GM12878 (cell line): ENCODE measurements around the gene PEMT. TPM values are rescaled to one million over a fixed set of nuclear protein-coding genes. Genes with fewer than 3 reads are reported as not detected.
A peak's percentile ranks its signal among the peaks of the same experiment; 100 is the strongest.

Experiments used
- ATAC-seq: fragments of 200-7000 bp; cut with Tn5 transposase; 3 replicates; pipeline ENCODE4 v1.9.1; 2020; ENCODE audit warnings: mild to moderate bottlenecking, moderate library complexity
- BruUV-seq: library from RNA; stranded (reverse); fragments of 400-500 nt; replicated peaks from 2 replicates; lab custom pipeline; 2021; lab: Mats Ljungman, UMichigan
- CTCF ChIA-PET: fragments of 300-600 bp; sonication (Branson Sonifier 250); formaldehyde crosslinking; extraction: SDS; loops from one replicate; lab custom pipeline; 2021; ENCODE audit warnings: inconsistent platforms; lab: Yijun Ruan, JAX
- POLR2A ChIA-PET: fragments of 350-600 bp; formaldehyde crosslinking; extraction: SDS; loops from one replicate; lab custom pipeline; 2021; ENCODE audit warnings: inconsistent platforms; lab: Charles Lee
- RAD21 ChIA-PET: fragments of 300-600 bp; sonication (Branson Sonifier 250); formaldehyde crosslinking; loops from one replicate; lab custom pipeline; 2023; ENCODE audit warnings: antibody characterized with exemption; ENCODE audit not compliant: unreplicated experiment; lab: Charles Lee
- SMC1A ChIA-PET: fragments of 300-600 bp; sonication (Branson Sonifier 250); formaldehyde crosslinking; loops from one replicate; lab custom pipeline; 2023; ENCODE audit not compliant: unreplicated experiment, uncharacterized antibody; lab: Charles Lee
- DNase-seq: peaks from one replicate; pipeline ENCODE4 v3.0.0-alpha.2; 2011; ENCODE audit warnings: low read depth, low spot score
- FAIRE-seq: peaks from 3 replicates; lab custom pipeline; 2011; peaks lifted over from hg19 to GRCh38; lab: Jason Lieb, UNC
- H2AFZ ChIP-seq: 2 replicates; pipeline ENCODE4 v1.6.0; 2011; ENCODE audit warnings: low read depth, low read length, control low read depth; ENCODE audit not compliant: control insufficient read depth
- H3K27ac ChIP-seq: 2 replicates; pipeline ENCODE4 v1.5.1; 2011; ENCODE audit warnings: control low read depth; ENCODE audit not compliant: control insufficient read depth, insufficient read depth
- H3K27me3 ChIP-seq, 2 experiments: replicated peaks in 1 of 2; 2 replicates each; pipeline versions ENCODE4 v1.6.0 to v1.6.1; 2011; ENCODE audit warnings: low read length in 1 of 2; ENCODE audit not compliant: control insufficient read depth in 2 of 2, insufficient read depth in 2 of 2
- H3K36me3 ChIP-seq, 2 experiments: 2 replicates each; pipeline ENCODE4 v1.5.1; 2011; ENCODE audit warnings: low read length in 1 of 2; ENCODE audit not compliant: control insufficient read depth in 2 of 2, insufficient read depth in 2 of 2
- H3K4me1 ChIP-seq: 2 replicates; pipeline ENCODE4 v1.6.1; 2011; ENCODE audit warnings: mild to moderate bottlenecking, low read length, moderate library complexity, mixed read lengths; ENCODE audit not compliant: control insufficient read depth, insufficient read depth
- H3K4me2 ChIP-seq: 2 replicates; pipeline ENCODE4 v1.6.0; 2011; ENCODE audit warnings: control low read depth; ENCODE audit not compliant: control insufficient read depth, insufficient read depth
- H3K4me3 ChIP-seq: fragments of 200-600 bp; sonication (generic); 2 replicates; pipeline ENCODE4 v1.5.1; 2016
- H3K79me2 ChIP-seq: 2 replicates; pipeline ENCODE4 v1.6.0; 2011; ENCODE audit warnings: low read length; ENCODE audit not compliant: control insufficient read depth, insufficient read depth
- H3K9ac ChIP-seq: 2 replicates; pipeline ENCODE4 v1.8.0; 2011; ENCODE audit warnings: low read length, control low read depth, mixed read lengths; ENCODE audit not compliant: control insufficient read depth, insufficient read depth
- H3K9me3 ChIP-seq: replicated peaks from 3 replicates; pipeline ENCODE4 v1.5.1; 2011; ENCODE audit warnings: mild to moderate bottlenecking, low read length; ENCODE audit not compliant: control insufficient read depth, insufficient read depth
- H4K20me1 ChIP-seq: 2 replicates; pipeline ENCODE4 v1.6.0; 2011; ENCODE audit not compliant: control insufficient read depth, insufficient read depth
- CTCF ChIP-seq, 3 experiments: IDR thresholded peaks in 2 of 3; conservative IDR thresholded peaks in 1 of 3; 2 replicates each; pipeline ENCODE4 v1.5.1; 2011; ENCODE audit warnings: low read depth in 3 of 3, low read length in 3 of 3, mild to moderate bottlenecking in 3 of 3, control low read depth in 2 of 3, moderate library complexity in 2 of 3, inconsistent platforms in 1 of 3, mixed read lengths in 1 of 3; ENCODE audit not compliant: control insufficient read depth in 2 of 3, insufficient read depth in 1 of 3; ENCODE audit errors: extremely low read depth in 1 of 3
- FOS ChIP-seq: IDR thresholded peaks from 3 replicates; pipeline ENCODE4 v1.6.1; 2011; ENCODE audit warnings: borderline replicate concordance; ENCODE audit not compliant: insufficient read length; ENCODE audit errors: extremely low read depth
- GABPA ChIP-seq: IDR thresholded peaks from 2 replicates; pipeline ENCODE4 v1.6.1; 2014; ENCODE audit warnings: antibody characterized with exemption, low read depth, mild to moderate bottlenecking, inconsistent platforms
- NFYA ChIP-seq: IDR thresholded peaks from 2 replicates; pipeline ENCODE4 v1.6.1; 2011; ENCODE audit warnings: low read depth, mild to moderate bottlenecking, low read length, improper control_type of control experiment, borderline replicate concordance
- POLR2A ChIP-seq: IDR thresholded peaks from 2 replicates; pipeline ENCODE4 v1.6.1; 2011; ENCODE audit warnings: low read depth, mild to moderate bottlenecking, low read length
- RAD21 ChIP-seq: IDR thresholded peaks from 2 replicates; pipeline ENCODE4 v1.6.1; 2011; ENCODE audit warnings: mild to moderate bottlenecking, low read depth, low read length, moderate library complexity; ENCODE audit not compliant: insufficient read depth
- SMC3 ChIP-seq: IDR thresholded peaks from 2 replicates; pipeline ENCODE4 v1.6.1; 2011; ENCODE audit warnings: low read length, improper control_type of control experiment, borderline replicate concordance
- WGBS: methylation state at CpG from one replicate; pipeline ENCODE4 v1.1.6; 2016; ENCODE audit warnings: low lambda C conversion rate; ENCODE audit not compliant: insufficient replicate concordance, insufficient coverage; ENCODE audit errors: missing lambda C conversion rate; 5-methylcytosine and 5-hydroxymethylcytosine counted together
- in situ Hi-C: fragments of 300-500 bp; cut with MboI; formaldehyde crosslinking; loops from 9 replicates; pipeline ENCODE4 v1.14.3; 2018; ENCODE audit warnings: mixed read lengths
- intact Hi-C: fragments of 100-400 bp; cut with micrococcal nuclease; formaldehyde crosslinking; loops from one replicate; pipeline ENCODE4 v1.14.2; 2022; ENCODE audit not compliant: unreplicated experiment
- polyA plus RNA-seq, 11 experiments: library from polyadenylated mRNA; depleted of rRNA in 4 of 11; unstranded in 6 of 11; stranded (reverse) in 5 of 11; fragments of >200 nt; fragmentation: Nextera tagmentation in 4 of 11; fragmentation: Illumina TruSeq in 1 of 11; extraction: Ambion mirVana in 4 of 11; extraction: Trizol in 1 of 11; gene quantifications; 1 replicate in 1 of 11; 2 replicates in 10 of 11; pipeline versions ENCODE4 v1.2.1 to v1.2.3, GENCODE V29; 2011 to 2016; ENCODE audit warnings: inconsistent platforms in 2 of 11, missing spikeins in 2 of 11, low read depth in 1 of 11
- total RNA-seq, 4 experiments: library from RNA; depleted of rRNA in 3 of 4; stranded (reverse); fragments of >200 nt in 3 of 4; fragmentation: Illumina TruSeq in 1 of 4; extraction: Trizol in 1 of 4; gene quantifications; 2 replicates each; pipeline versions ENCODE4 v1.2.1 to v1.2.3, GENCODE V29; 2013 to 2021

Gene PEMT
- total and polyA plus RNA-seq, 10 of the 15 experiments (the other 5 are each of a cell fraction or from before 2014, with no cell fraction given), result 2.8 to 44.7 (median 25.4) TPM

DNA sequence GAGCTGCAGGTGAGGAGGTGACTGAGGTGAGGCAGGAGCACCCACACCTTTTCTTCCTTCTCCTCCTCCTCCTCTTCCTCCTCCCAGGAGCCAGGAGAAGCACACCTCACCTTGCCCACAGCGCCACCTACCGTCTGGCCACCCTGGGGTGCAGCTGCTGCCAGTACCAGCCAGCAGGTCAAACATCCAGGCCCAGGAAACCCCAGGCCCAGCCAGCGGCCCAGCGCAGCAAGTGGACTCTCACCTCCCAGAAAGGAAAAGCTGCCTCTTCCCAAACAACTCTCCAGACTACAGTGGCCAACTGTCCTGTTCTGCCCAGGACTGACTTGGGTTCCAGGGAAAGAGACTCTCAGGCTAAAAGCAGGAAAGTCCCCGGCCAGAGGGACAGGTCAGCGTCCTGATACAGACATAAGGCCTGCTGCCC, 22.7 kb downstream of the PEMT start:
- intact Hi-C loops (loop anchor here (1.0 to 5.0 kb wide), 2 partner anchors 71 to 213 kb away; partner anchors contain the start of gene RASD1), in situ Hi-C loops (no loop called here)
- no TSS peak for BruUV-seq
- ChIA-PET POLR2A (interaction anchor here (0.8 kb wide), 1 partner anchor 12 kb away, joined by 3 read pairs; no protein-coding TSS in a partner anchor), SMC1A (interaction anchor here (1.4 kb wide), 1 partner anchor 76 kb away, joined by 3 read pairs; no protein-coding TSS in a partner anchor), RAD21 (no interaction called here), CTCF (interaction anchor here (0.6 to 1.9 kb wide), 11 partner anchors 23 to 1924 kb away, joined by 3 to 13 read pairs (median 3); no protein-coding TSS in a partner anchor)
- FAIRE-seq (no peak), DNase-seq (no peak), ATAC-seq (peak; percentile 77)
- TF ChIP-seq SMC3, result peak; percentile 25; the same call in 1 of the 2 replicates
- TF ChIP-seq RAD21, result peak; percentile 38
- TF ChIP-seq CTCF (IDR thresholded peaks at IDR 0.05 in 2 of 3, conservative IDR thresholded peaks at IDR 0.05 in 1 of 3; ENCODE audit: control insufficient read depth in 2 of 3, extremely low read depth in 1 of 3, insufficient read depth in 1 of 3, low read depth in 3 of 3, low read length in 3 of 3), result peak; percentile 59 to 76 (median 63)
- no peak for TF ChIP-seq POLR2A
- TF ChIP-seq NFYA, result no peak
- TF ChIP-seq GABPA, result no peak
- TF ChIP-seq FOS, result no peak
- Histone ChIP-seq H3K36me3 (no peaks in the 10 kb centered on the region), H3K4me3 (no peak overlapping the region), H2AFZ (no peak overlapping the region), H3K79me2 (no peaks in the 10 kb centered on the region), H3K27ac (no peak overlapping the region), H3K27me3 (no peaks in the 10 kb centered on the region), H3K9me3 (no peaks in the 10 kb centered on the region), H3K4me1 (no peaks in the 10 kb centered on the region), H4K20me1 (no peaks in the 10 kb centered on the region), H3K4me2 (no peak overlapping the region), H3K9ac (no peak overlapping the region)
- WGBS, result 44% methylated on average over 6 of the region's 6 CpGs
